PC-3 (cell line): ENCODE results near the gene ABHD6.
"Not testable (repeated sequence)": the region's sequence is repeated elsewhere in the genome, so short reads cannot be mapped to it uniquely, and the experiment has no call there.

Source experiments
- EZH2 ChIP-seq: fragments of 300-600 bp; sonication (generic); IDR thresholded peaks from one replicate; pipeline ENCODE4 v1.6.1; 2017; ENCODE audit warnings: antibody characterized with exemption, mild to moderate bottlenecking, low read length; ENCODE audit not compliant: unreplicated experiment
- EZH2phosphoT487 ChIP-seq: fragments of 300-600 bp; sonication (generic); IDR thresholded peaks from 2 replicates; pipeline ENCODE4 v1.6.1; 2018; ENCODE audit warnings: mild to moderate bottlenecking, antibody characterized with exemption, low read length, borderline replicate concordance
- TF ChIP-seq, protein P1 (sequence below): fragments of 300-600 bp; sonication (generic); conservative IDR thresholded peaks from 2 replicates; pipeline ENCODE4 v1.5.1; 2017; ENCODE audit warnings: antibody characterized with exemption, low read depth, mild to moderate bottlenecking, low read length

DNA sequence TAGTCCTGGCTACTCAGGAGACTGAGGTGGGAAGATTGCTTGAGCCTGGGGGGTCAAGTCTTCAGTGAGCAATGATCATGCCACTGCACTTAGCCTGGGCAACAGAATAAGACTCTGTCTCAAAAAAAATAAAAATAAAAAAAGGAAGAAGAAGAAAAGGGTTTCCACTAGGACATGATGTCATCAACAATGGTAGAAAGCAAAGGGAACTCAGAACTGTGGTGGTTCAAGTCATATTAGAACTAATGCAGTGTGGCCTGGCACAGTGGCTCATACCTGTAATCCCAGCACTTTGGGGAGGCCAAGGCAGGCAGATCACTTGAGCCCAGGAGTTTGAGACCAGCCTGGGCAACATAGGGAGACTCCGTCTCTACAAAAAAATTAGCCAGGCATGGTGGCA lies 30.0 kb downstream of the ABHD6 start:
- TF ChIP-seq, protein P1, sequence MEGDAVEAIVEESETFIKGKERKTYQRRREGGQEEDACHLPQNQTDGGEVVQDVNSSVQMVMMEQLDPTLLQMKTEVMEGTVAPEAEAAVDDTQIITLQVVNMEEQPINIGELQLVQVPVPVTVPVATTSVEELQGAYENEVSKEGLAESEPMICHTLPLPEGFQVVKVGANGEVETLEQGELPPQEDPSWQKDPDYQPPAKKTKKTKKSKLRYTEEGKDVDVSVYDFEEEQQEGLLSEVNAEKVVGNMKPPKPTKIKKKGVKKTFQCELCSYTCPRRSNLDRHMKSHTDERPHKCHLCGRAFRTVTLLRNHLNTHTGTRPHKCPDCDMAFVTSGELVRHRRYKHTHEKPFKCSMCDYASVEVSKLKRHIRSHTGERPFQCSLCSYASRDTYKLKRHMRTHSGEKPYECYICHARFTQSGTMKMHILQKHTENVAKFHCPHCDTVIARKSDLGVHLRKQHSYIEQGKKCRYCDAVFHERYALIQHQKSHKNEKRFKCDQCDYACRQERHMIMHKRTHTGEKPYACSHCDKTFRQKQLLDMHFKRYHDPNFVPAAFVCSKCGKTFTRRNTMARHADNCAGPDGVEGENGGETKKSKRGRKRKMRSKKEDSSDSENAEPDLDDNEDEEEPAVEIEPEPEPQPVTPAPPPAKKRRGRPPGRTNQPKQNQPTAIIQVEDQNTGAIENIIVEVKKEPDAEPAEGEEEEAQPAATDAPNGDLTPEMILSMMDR, result not testable (repeated sequence)
- TF ChIP-seq EZH2, EZH2phosphoT487: not testable (repeated sequence)
